T-helper 22 cell (primary cell): ENCODE data around the gene C1QTNF7.

Source experiments
- DNase-seq: peaks from one replicate; pipeline ENCODE4 v3.0.0-alpha.2; 2020; ENCODE audit warnings: low read depth

Gene C1QTNF7

GRCh38 chr4:15457406-15458201 lies 29.8 kb downstream of the C1QTNF7 start:
- no peak for DNase-seq

GRCh38 chr4:15458616-15459015 lies 30.8 kb downstream of the C1QTNF7 start:
- no peak for DNase-seq

DNA sequence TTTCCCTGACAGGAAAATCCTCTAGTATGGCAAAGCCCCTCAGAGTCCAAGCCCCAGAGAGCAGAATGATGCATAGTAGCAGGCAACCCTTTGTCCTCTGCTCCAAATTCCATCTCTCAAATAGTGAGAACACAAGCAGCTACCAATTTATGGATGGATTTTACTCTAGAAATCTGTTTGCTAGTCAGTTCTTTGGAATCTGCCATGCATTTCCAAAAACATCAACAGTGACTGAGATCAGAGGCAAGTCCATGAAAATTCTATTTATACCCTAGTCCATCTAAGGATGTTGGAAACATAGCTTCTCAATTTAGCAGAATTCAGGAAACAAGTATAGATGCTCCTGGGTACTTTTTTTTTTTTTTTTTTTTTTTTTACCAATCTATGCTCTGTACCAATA lies 31.9 kb downstream of the C1QTNF7 start:
- DNase-seq = no peak

- no peak for DNase-seq
Observed at GRCh38 chr4:15466596-15466995, 38.8 kb downstream of the C1QTNF7 start.

GRCh38 chr4:15469402-15470127 lies 41.7 kb downstream of the C1QTNF7 start, which contains the start of gene CC2D2A:
Gene CC2D2A, plus strand, starts transcription at chr4:15469882. Its CDS starts 6,051 bp downstream, at chr4:15475933.
- DNase-seq = no peak

GRCh38 chr4:15470128-15470475 lies 42.3 kb downstream of the C1QTNF7 start:
- DNase-seq = no peak

DNA sequence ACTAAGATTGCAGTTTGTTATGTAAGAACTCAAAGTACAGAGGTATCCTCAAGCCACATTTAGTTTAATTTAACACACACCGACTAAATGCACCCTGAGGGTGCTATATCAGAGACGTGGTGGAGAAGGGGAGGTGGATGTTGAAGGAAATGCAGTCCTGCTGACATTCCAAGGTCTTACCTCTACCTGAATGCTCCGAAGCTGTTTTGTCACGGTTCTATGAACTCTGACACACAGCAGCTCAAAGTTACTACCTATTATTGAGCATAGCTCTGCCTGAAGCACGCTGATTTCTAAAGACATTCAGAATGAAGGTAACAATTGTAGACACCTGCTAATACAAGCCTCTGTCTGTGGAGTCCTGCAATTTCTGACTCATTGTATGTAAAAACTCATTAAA lies 48.6 kb downstream of the C1QTNF7 start:
- DNase-seq = no peak

DNA sequence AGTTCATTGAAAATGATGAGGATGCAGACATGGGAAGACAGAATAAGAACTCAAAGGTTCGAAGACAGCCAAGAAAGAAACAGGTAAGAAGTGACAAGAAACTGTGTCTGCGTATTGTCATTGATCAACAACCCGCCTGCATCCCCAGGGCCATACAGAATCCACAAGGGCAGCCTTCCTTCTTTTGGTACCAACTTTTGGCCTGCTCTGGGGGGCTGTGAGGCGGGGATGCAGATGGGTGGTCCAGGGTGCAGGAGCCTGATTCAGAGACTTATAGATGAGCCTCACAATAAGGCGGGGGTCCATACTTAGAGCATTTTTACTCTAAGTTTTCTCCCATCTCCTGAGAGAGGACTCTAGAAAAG lies 50.9 kb downstream of the C1QTNF7 start:
- DNase-seq = no peak

- DNase-seq = no peak
Observed at GRCh38 chr4:15479089-15479912, 51.5 kb downstream of the C1QTNF7 start.

- no peak for DNase-seq
Observed at GRCh38 chr4:15479913-15480185, 52.0 kb downstream of the C1QTNF7 start.

GRCh38 chr4:15481961-15482745 lies 54.3 kb downstream of the C1QTNF7 start:
- no peak for DNase-seq

DNA sequence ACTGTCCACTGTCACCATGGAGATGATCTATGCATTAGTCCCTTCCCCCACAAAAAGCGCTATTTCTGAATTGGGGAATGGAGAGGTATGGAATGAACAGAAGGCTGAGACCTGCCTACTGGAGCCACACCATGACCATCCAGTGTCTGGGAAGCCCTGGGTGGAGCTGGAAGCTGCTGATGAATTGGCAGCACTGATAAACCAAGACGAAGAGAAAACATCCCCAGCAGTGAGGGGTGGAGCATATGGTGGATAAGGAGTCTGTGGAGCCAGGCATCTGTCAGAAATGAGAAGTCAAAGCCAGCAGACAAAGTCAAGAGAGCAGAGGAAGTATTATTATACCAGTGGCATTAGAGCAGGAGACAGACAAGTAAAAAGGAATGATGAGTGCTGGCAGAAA lies 55.0 kb downstream of the C1QTNF7 start:
- no peak for DNase-seq

DNA sequence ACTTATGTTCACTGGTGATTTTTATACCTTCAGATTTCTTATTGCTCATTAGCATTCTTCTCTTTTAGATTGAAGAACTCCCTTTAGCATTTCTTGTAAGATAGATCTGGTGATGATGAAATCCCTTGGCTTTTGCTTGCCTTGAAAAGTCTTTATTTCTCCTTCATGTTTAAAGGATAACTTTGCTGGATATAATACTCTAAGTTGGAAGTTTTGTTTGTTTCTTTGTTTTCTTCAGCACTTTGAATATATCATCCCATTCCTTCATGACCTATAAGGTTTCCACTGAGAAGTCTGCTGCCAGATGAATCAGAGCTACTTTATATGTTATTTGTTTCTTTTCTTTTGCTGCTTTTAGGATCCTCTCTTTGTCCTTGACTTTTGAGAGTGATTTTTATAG lies 60.3 kb downstream of the C1QTNF7 start:
- no peak for DNase-seq

- DNase-seq = no peak
Observed at GRCh38 chr4:15488658-15489470, 61.0 kb downstream of the C1QTNF7 start.

DNA sequence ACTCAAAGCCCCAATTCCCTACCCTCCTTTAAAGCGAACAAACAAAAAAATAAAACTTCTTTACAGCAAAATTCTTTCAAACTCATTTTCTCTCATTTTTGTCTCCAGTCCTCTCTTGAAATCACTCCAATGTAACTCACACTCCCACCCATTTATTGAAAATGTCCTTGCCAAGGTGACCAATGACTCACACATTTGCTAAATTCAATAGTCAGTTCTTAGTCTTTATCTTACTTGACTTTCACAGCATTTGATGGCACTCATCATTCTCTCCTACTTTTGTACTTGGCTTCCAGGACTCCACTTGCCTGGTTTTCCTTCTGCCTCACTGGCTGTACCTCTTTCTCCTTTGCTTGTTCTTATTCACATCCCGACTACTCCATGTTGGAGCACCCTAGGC lies 61.7 kb downstream of the C1QTNF7 start:
- DNase-seq = no peak

- no peak for DNase-seq
Observed at GRCh38 chr4:15493411-15493810, 65.6 kb downstream of the C1QTNF7 start.

DNA sequence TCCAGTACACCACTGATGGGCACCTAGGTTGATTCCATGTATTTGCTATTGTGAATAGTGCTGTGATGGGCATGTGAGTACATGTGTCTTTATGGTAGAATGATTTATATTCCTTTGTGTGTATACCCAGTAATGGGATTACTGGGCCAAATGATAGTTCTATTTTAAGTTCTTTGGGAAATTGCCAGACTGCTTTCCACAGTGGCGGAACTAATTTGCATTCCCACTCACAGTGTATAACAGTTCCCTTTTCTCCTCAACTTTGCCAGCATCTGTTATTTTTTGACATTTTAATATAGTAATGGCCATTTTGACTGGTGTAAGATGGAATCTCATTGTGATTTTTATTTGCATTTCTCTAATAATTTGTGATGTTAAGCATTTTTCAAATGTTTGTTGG lies 67.8 kb downstream of the C1QTNF7 start:
- DNase-seq = no peak
